HepG2 (cell line): ENCODE measurements around the gene ASIC3. TPM values are rescaled to one million over a fixed set of nuclear protein-coding genes. Genes with fewer than 3 reads are reported as not detected.

Experiments
- FOXA1 ChIP-seq, 2 experiments: fragments of 450-650 bp in 1 of 2; sonication (generic) in 1 of 2; formaldehyde crosslinking in 1 of 2; IDR thresholded peaks; 2 replicates each; pipeline versions ENCODE4 v1.4.0 to v1.6.1; 2016 to 2020; ENCODE audit warnings: missing genetic modification reagents in 1 of 2
- ISL2 ChIP-seq: sonication (generic); formaldehyde crosslinking; IDR thresholded peaks from 2 replicates; pipeline ENCODE4 v1.5.0; 2020; ENCODE audit warnings: missing genetic modification reagents
- SKI ChIP-seq: fragments of 450-650 bp; IDR thresholded peaks from one replicate; pipeline ENCODE4 v1.6.1; 2018; ENCODE audit warnings: mild to moderate bottlenecking; ENCODE audit not compliant: partially characterized antibody
- SP4 ChIP-seq: sonication (generic); formaldehyde crosslinking; IDR thresholded peaks from 2 replicates; pipeline ENCODE4 v1.8.1; 2023; ENCODE audit warnings: mild to moderate bottlenecking, missing genetic modification reagents
- YEATS2 ChIP-seq: sonication (generic); formaldehyde crosslinking; IDR thresholded peaks from 2 replicates; pipeline ENCODE4 v1.4.0; 2020; ENCODE audit warnings: missing genetic modification reagents, borderline replicate concordance
- ZNF331 ChIP-seq: sonication (generic); formaldehyde crosslinking; IDR thresholded peaks from 2 replicates; pipeline ENCODE4 v1.4.0; 2020; ENCODE audit warnings: missing genetic modification reagents
- ZNF547 ChIP-seq: sonication (generic); formaldehyde crosslinking; IDR thresholded peaks from 2 replicates; pipeline ENCODE4 v1.5.1; 2020; ENCODE audit warnings: mild to moderate bottlenecking, missing genetic modification reagents
- ZNF614 ChIP-seq: IDR thresholded peaks from 2 replicates; pipeline ENCODE4 v1.6.1; 2018; ENCODE audit warnings: missing biosample characterization, missing genetic modification reagents, inconsistent platforms, borderline replicate concordance
- ZNF761 ChIP-seq: sonication (generic); formaldehyde crosslinking; conservative IDR thresholded peaks from 2 replicates; pipeline ENCODE4 v1.4.0; 2020; ENCODE audit warnings: mild to moderate bottlenecking, missing genetic modification reagents
- polyA plus RNA-seq, 8 experiments: library from polyadenylated mRNA; depleted of rRNA in 3 of 8; stranded (reverse) in 7 of 8; unstranded in 1 of 8; fragments of >200 nt; fragmentation: Illumina TruSeq in 4 of 8; extraction: Trizol in 4 of 8; gene quantifications; 2 replicates each; pipeline versions ENCODE4 v1.2.1 to v1.2.3, GENCODE V29; 2011 to 2016; ENCODE audit warnings: low read depth in 4 of 8, missing spikeins in 1 of 8, mixed read lengths in 1 of 8; ENCODE audit not compliant: insufficient read depth in 1 of 8
- total RNA-seq, 5 experiments: library from RNA; depleted of rRNA; stranded (reverse); fragments of >200 nt; fragmentation: Illumina TruSeq; extraction: Trizol; gene quantifications; 2 replicates each; pipeline ENCODE4 v1.2.3, GENCODE V29; 2016; ENCODE audit warnings: low read depth in 1 of 5
- TF ChIP-seq, protein P1 (sequence below): sonication (generic); formaldehyde crosslinking; IDR thresholded peaks from 2 replicates; pipeline ENCODE4 v1.4.0; 2020; ENCODE audit warnings: missing genetic modification reagents, mild to moderate bottlenecking, borderline replicate concordance
- TF ChIP-seq, protein P2 (sequence below): sonication (generic); formaldehyde crosslinking; IDR thresholded peaks from 2 replicates; pipeline ENCODE4 v1.4.0; 2020; ENCODE audit warnings: mild to moderate bottlenecking, missing genetic modification reagents, borderline replicate concordance
- TF ChIP-seq, protein P3 (sequence below): IDR thresholded peaks from 2 replicates; pipeline ENCODE4 v1.6.1; 2016; ENCODE audit warnings: control low read depth
- TF ChIP-seq, protein P4 (sequence below): sonication (generic); formaldehyde crosslinking; IDR thresholded peaks from 2 replicates; pipeline ENCODE4 v1.4.0; 2020; ENCODE audit warnings: missing genetic modification reagents, mild to moderate bottlenecking, borderline replicate concordance

The ASIC3 gene
- total and polyA plus RNA-seq, 2 of the 13 experiments (the other 11 are each of a cell fraction or from before 2014, with no cell fraction given): 0.51 TPM; not detected in 1

DNA sequence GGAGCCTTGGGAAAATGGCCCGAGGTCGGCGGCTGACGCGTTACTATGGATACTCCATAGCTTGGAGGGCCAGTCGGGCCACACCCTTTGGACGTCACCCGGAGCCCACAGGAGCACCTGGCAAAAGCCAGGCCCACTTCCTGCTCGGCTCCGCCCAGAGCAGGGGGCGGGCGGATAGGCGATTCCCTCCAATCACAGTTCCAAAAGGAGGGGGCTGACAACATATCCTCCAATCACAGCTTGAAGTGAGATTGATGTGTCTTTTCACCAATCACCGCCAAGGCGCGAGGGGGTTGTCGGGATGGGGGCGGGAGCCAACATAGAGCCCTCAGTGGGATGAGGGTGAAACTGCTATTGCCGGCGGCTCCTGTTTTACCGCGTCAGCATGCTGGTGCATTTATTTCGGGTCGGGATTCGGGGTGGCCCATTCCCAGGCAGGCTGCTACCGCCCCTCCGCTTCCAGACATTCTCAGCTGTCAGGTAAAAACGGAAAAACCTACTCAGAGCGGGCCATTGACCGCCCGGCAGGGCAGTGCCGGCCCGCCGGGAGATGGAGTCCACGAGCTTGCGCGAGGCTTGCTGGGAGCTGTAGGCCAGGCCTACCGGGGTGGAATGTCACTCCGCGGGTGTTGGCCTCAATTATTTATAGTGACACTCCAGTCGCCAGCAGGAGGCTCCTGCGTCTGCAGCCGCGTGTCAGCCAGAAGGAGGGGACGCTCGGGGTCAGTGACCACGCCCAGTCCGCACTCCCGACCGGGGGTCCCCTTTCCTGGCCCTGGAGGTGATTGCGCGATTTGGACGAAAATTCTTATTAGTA lies 20.0 kb upstream of the ASIC3 start, which contains the start of gene ABCB8 (continued):
- TF ChIP-seq, protein P1, sequence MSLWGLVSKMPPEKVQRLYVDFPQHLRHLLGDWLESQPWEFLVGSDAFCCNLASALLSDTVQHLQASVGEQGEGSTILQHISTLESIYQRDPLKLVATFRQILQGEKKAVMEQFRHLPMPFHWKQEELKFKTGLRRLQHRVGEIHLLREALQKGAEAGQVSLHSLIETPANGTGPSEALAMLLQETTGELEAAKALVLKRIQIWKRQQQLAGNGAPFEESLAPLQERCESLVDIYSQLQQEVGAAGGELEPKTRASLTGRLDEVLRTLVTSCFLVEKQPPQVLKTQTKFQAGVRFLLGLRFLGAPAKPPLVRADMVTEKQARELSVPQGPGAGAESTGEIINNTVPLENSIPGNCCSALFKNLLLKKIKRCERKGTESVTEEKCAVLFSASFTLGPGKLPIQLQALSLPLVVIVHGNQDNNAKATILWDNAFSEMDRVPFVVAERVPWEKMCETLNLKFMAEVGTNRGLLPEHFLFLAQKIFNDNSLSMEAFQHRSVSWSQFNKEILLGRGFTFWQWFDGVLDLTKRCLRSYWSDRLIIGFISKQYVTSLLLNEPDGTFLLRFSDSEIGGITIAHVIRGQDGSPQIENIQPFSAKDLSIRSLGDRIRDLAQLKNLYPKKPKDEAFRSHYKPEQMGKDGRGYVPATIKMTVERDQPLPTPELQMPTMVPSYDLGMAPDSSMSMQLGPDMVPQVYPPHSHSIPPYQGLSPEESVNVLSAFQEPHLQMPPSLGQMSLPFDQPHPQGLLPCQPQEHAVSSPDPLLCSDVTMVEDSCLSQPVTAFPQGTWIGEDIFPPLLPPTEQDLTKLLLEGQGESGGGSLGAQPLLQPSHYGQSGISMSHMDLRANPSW: 0 out of 2 replicates have a peak, but pooled peaks have one; percentile 40
- TF ChIP-seq SKI (no peak), ZNF614 (CRISPR knock-in tag) (no peak), FOXA1 (IDR thresholded peaks at IDR 0.05) (no peak), FOXA1 (CRISPR knock-in tag; IDR thresholded peaks at IDR 0.05) (0 out of 2 replicates have a peak, but pooled peaks have one; percentile 13), ZNF761 (CRISPR knock-in tag) (0 out of 2 replicates have a peak, but pooled peaks have one; percentile 60), ZNF547 (CRISPR knock-in tag) (no peak), ISL2 (CRISPR knock-in tag) (no peak; the same call in 1 of the 2 replicates), ZNF331 (CRISPR knock-in tag) (no peak), SP4 (CRISPR knock-in tag) (peak; percentile 85), YEATS2 (CRISPR knock-in tag) (no peak; the same call in 1 of the 2 replicates)
- TF ChIP-seq, protein P2, sequence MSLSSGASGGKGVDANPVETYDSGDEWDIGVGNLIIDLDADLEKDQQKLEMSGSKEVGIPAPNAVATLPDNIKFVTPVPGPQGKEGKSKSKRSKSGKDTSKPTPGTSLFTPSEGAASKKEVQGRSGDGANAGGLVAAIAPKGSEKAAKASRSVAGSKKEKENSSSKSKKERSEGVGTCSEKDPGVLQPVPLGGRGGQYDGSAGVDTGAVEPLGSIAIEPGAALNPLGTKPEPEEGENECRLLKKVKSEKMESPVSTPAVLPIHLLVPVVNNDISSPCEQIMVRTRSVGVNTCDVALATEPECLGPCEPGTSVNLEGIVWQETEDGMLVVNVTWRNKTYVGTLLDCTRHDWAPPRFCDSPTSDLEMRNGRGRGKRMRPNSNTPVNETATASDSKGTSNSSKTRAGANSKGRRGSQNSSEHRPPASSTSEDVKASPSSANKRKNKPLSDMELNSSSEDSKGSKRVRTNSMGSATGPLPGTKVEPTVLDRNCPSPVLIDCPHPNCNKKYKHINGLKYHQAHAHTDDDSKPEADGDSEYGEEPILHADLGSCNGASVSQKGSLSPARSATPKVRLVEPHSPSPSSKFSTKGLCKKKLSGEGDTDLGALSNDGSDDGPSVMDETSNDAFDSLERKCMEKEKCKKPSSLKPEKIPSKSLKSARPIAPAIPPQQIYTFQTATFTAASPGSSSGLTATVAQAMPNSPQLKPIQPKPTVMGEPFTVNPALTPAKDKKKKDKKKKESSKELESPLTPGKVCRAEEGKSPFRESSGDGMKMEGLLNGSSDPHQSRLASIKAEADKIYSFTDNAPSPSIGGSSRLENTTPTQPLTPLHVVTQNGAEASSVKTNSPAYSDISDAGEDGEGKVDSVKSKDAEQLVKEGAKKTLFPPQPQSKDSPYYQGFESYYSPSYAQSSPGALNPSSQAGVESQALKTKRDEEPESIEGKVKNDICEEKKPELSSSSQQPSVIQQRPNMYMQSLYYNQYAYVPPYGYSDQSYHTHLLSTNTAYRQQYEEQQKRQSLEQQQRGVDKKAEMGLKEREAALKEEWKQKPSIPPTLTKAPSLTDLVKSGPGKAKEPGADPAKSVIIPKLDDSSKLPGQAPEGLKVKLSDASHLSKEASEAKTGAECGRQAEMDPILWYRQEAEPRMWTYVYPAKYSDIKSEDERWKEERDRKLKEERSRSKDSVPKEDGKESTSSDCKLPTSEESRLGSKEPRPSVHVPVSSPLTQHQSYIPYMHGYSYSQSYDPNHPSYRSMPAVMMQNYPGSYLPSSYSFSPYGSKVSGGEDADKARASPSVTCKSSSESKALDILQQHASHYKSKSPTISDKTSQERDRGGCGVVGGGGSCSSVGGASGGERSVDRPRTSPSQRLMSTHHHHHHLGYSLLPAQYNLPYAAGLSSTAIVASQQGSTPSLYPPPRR: no peak
- TF ChIP-seq, protein P3, sequence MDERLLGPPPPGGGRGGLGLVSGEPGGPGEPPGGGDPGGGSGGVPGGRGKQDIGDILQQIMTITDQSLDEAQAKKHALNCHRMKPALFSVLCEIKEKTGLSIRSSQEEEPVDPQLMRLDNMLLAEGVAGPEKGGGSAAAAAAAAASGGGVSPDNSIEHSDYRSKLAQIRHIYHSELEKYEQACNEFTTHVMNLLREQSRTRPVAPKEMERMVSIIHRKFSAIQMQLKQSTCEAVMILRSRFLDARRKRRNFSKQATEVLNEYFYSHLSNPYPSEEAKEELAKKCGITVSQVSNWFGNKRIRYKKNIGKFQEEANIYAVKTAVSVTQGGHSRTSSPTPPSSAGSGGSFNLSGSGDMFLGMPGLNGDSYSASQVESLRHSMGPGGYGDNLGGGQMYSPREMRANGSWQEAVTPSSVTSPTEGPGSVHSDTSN (CRISPR knock-in tag): peak; percentile 93
- TF ChIP-seq, protein P4, sequence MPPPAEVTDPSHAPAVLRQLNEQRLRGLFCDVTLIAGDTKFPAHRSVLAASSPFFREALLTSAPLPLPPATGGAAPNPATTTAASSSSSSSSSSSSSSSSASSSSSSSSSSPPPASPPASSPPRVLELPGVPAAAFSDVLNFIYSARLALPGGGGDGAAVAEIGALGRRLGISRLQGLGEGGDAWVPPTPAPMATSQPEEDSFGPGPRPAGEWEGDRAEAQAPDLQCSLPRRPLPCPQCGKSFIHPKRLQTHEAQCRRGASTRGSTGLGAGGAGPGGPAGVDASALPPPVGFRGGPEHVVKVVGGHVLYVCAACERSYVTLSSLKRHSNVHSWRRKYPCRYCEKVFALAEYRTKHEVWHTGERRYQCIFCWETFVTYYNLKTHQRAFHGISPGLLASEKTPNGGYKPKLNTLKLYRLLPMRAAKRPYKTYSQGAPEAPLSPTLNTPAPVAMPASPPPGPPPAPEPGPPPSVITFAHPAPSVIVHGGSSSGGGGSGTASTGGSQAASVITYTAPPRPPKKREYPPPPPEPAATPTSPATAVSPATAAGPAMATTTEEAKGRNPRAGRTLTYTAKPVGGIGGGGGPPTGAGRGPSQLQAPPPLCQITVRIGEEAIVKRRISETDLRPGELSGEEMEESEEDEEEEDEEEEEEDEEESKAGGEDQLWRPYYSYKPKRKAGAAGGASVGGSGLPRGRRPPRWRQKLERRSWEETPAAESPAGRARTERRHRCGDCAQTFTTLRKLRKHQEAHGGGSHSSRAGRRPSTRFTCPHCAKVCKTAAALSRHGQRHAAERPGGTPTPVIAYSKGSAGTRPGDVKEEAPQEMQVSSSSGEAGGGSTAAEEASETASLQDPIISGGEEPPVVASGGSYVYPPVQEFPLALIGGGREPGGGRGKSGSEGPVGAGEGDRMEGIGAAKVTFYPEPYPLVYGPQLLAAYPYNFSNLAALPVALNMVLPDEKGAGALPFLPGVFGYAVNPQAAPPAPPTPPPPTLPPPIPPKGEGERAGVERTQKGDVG (CRISPR knock-in tag): peak; percentile 84; the same call in 1 of the 2 replicates
